HepG2 (cell line): Measurements from ENCODE around the gene MLN. TPM values are rescaled to one million over a fixed set of nuclear protein-coding genes. Genes with fewer than 3 reads are reported as not detected.

Experiments
- ATF3 ChIP-seq: sonication (generic); formaldehyde crosslinking; IDR thresholded peaks from 2 replicates; pipeline ENCODE4 v1.4.0; 2020; ENCODE audit warnings: missing genetic modification reagents
- CHCHD3 ChIP-seq: sonication (generic); formaldehyde crosslinking; IDR thresholded peaks from 2 replicates; pipeline ENCODE4 v1.8.0; 2022; ENCODE audit warnings: mild to moderate bottlenecking, missing genetic modification reagents, moderate library complexity
- FOXA1 ChIP-seq, 2 experiments: fragments of 450-650 bp in 1 of 2; sonication (generic) in 1 of 2; formaldehyde crosslinking in 1 of 2; IDR thresholded peaks; 2 replicates each; pipeline versions ENCODE4 v1.4.0 to v1.6.1; 2016 to 2020; ENCODE audit warnings: missing genetic modification reagents in 1 of 2
- FOXO1 ChIP-seq: sonication (generic); formaldehyde crosslinking; IDR thresholded peaks from 2 replicates; pipeline ENCODE4 v1.4.0; 2020; ENCODE audit warnings: missing genetic modification reagents
- GATAD2A ChIP-seq: IDR thresholded peaks from 2 replicates; pipeline ENCODE4 v1.6.1; 2016
- HDAC2 ChIP-seq: sonication (generic); formaldehyde crosslinking; IDR thresholded peaks from 2 replicates; pipeline ENCODE4 v1.4.0; 2020; ENCODE audit warnings: missing genetic modification reagents
- HIC2 ChIP-seq: sonication (generic); formaldehyde crosslinking; IDR thresholded peaks from 2 replicates; pipeline ENCODE4 v1.9.0; 2022; ENCODE audit warnings: low read depth, missing genetic modification reagents
- HMGA1 ChIP-seq: sonication (generic); formaldehyde crosslinking; conservative IDR thresholded peaks from 2 replicates; pipeline ENCODE4 v1.4.0; 2020; ENCODE audit warnings: missing genetic modification reagents
- MTF1 ChIP-seq: sonication (generic); formaldehyde crosslinking; IDR thresholded peaks from 2 replicates; pipeline ENCODE4 v1.5.0; 2020; ENCODE audit warnings: missing genetic modification reagents
- MYC ChIP-seq: sonication (generic); formaldehyde crosslinking; IDR thresholded peaks from 2 replicates; pipeline ENCODE4 v1.9.0; 2021; ENCODE audit warnings: missing genetic modification reagents, borderline replicate concordance
- POGZ ChIP-seq: sonication (generic); formaldehyde crosslinking; IDR thresholded peaks from 2 replicates; pipeline ENCODE4 v1.4.0; 2020; ENCODE audit warnings: mild to moderate bottlenecking, missing genetic modification reagents
- REL ChIP-seq: sonication (generic); formaldehyde crosslinking; conservative IDR thresholded peaks from 2 replicates; pipeline ENCODE4 v1.8.0; 2022; ENCODE audit warnings: mild to moderate bottlenecking, missing genetic modification reagents, moderate library complexity
- SKIL ChIP-seq: sonication (generic); formaldehyde crosslinking; IDR thresholded peaks from 2 replicates; pipeline ENCODE4 v1.8.0; 2022; ENCODE audit warnings: missing genetic modification reagents, mild to moderate bottlenecking, moderate library complexity, borderline replicate concordance
- SMARCE1 ChIP-seq: fragments of 450-650 bp; IDR thresholded peaks from 2 replicates; pipeline ENCODE4 v1.6.1; 2017; ENCODE audit warnings: borderline replicate concordance
- THAP11 ChIP-seq: IDR thresholded peaks from 2 replicates; pipeline ENCODE4 v1.6.1; 2016; ENCODE audit warnings: missing biosample characterization, missing genetic modification reagents
- THAP9 ChIP-seq: sonication (generic); formaldehyde crosslinking; IDR thresholded peaks from 2 replicates; pipeline ENCODE4; 2020; ENCODE audit warnings: missing genetic modification reagents, mild to moderate bottlenecking, borderline replicate concordance
- ZKSCAN8 ChIP-seq: IDR thresholded peaks from 2 replicates; pipeline ENCODE4 v1.6.1; 2016; ENCODE audit warnings: borderline replicate concordance, missing genetic modification reagents, missing compliant biosample characterization
- ZNF256 ChIP-seq: sonication (generic); formaldehyde crosslinking; conservative IDR thresholded peaks from 2 replicates; pipeline ENCODE4 v1.4.0; 2020; ENCODE audit warnings: missing genetic modification reagents
- ZNF292 ChIP-seq: sonication (generic); formaldehyde crosslinking; IDR thresholded peaks from 2 replicates; pipeline ENCODE4 v1.8.1; 2022; ENCODE audit warnings: mild to moderate bottlenecking, low read depth, missing genetic modification reagents, borderline replicate concordance
- ZNF660 ChIP-seq: sonication (generic); formaldehyde crosslinking; IDR thresholded peaks from 2 replicates; pipeline ENCODE4 v1.5.1; 2020; ENCODE audit warnings: mild to moderate bottlenecking, low read depth, missing genetic modification reagents, borderline replicate concordance
- ZNF777 ChIP-seq: sonication (generic); formaldehyde crosslinking; IDR thresholded peaks from 2 replicates; pipeline ENCODE4 v1.4.0; 2020; ENCODE audit warnings: missing genetic modification reagents
- ZSCAN25 ChIP-seq: sonication (generic); formaldehyde crosslinking; IDR thresholded peaks from 2 replicates; pipeline ENCODE4 v1.8.0; 2022; ENCODE audit warnings: mild to moderate bottlenecking, missing genetic modification reagents
- ZSCAN30 ChIP-seq: sonication (generic); formaldehyde crosslinking; IDR thresholded peaks from 2 replicates; pipeline ENCODE4 v1.5.0; 2020; ENCODE audit warnings: mild to moderate bottlenecking, missing genetic modification reagents
- polyA plus RNA-seq, 8 experiments: library from polyadenylated mRNA; depleted of rRNA in 3 of 8; stranded (reverse) in 7 of 8; unstranded in 1 of 8; fragments of >200 nt; fragmentation: Illumina TruSeq in 4 of 8; extraction: Trizol in 4 of 8; gene quantifications; 2 replicates each; pipeline versions ENCODE4 v1.2.1 to v1.2.3, GENCODE V29; 2011 to 2016; ENCODE audit warnings: low read depth in 4 of 8, missing spikeins in 1 of 8, mixed read lengths in 1 of 8; ENCODE audit not compliant: insufficient read depth in 1 of 8
- total RNA-seq, 5 experiments: library from RNA; depleted of rRNA; stranded (reverse); fragments of >200 nt; fragmentation: Illumina TruSeq; extraction: Trizol; gene quantifications; 2 replicates each; pipeline ENCODE4 v1.2.3, GENCODE V29; 2016; ENCODE audit warnings: low read depth in 1 of 5

The MLN gene
- total and polyA plus RNA-seq, 2 of the 13 experiments (the other 11 are each of a cell fraction or from before 2014, with no cell fraction given), result not detected

GRCh38 chr6:33761922-33762629 is 41.7 kb downstream of the MLN start (continued):
- peak; percentile 66; the same call in 1 of the 2 replicates for TF ChIP-seq SKIL (CRISPR knock-in tag)
- TF ChIP-seq HMGA1 (CRISPR knock-in tag), result no peak
- TF ChIP-seq MTF1, result no peak
- no peak for TF ChIP-seq ZNF660 (CRISPR knock-in tag)
- TF ChIP-seq SMARCE1, result no peak
- TF ChIP-seq ATF3 (CRISPR knock-in tag), result peak; percentile 33; the same call in 1 of the 2 replicates
- peak; percentile 99 for TF ChIP-seq ZNF292 (CRISPR knock-in tag)
- TF ChIP-seq THAP11 (CRISPR knock-in tag), result peak; percentile 73
- peak; percentile 65; the same call in 1 of the 2 replicates for TF ChIP-seq THAP9 (CRISPR knock-in tag)
- peak; percentile 68 for TF ChIP-seq FOXO1
- TF ChIP-seq MYC (CRISPR knock-in tag), result peak; percentile 78; the same call in 1 of the 2 replicates
- TF ChIP-seq POGZ, result peak; percentile 48; the same call in 1 of the 2 replicates
- 0 out of 2 replicates have a peak, but pooled peaks have one; percentile 57 for TF ChIP-seq ZNF256 (CRISPR knock-in tag)
- TF ChIP-seq GATAD2A (CRISPR knock-in tag), result peak; percentile 95
- peak; percentile 79; the same call in 1 of the 2 replicates for TF ChIP-seq ZKSCAN8 (CRISPR knock-in tag)
- TF ChIP-seq ZSCAN25, result peak; percentile 92
- no peak for TF ChIP-seq REL
- TF ChIP-seq HDAC2 (CRISPR knock-in tag), result peak; percentile 92
- no peak for TF ChIP-seq FOXA1 (IDR thresholded peaks at IDR 0.05)
- peak; percentile 54 for TF ChIP-seq FOXA1 (CRISPR knock-in tag; IDR thresholded peaks at IDR 0.05)
- TF ChIP-seq CHCHD3, result 0 out of 2 replicates have a peak, but pooled peaks have one; percentile 21
- peak; percentile 68 for TF ChIP-seq ZNF777 (CRISPR knock-in tag)
- TF ChIP-seq HIC2 (CRISPR knock-in tag), result peak; percentile 75; the same call in 1 of the 2 replicates
- TF ChIP-seq ZSCAN30 (CRISPR knock-in tag), result peak; percentile 77; the same call in 1 of the 2 replicates
